Parathyroid adenoma (tissue), 2 donors: ENCODE measurements around the gene CNNM2.
A peak's percentile ranks its signal among the peaks of the same experiment; 100 is the strongest.
"Not testable (repeated sequence)": the region's sequence is repeated elsewhere in the genome, so short reads cannot be mapped to it uniquely, and the experiment has no call there.

Experiments
- H2AFZ ChIP-seq: fragments of 300-600 bp; sonication (generic); one replicate; pipeline ENCODE4 v1.7.0; 2017; ENCODE audit warnings: antibody characterized with exemption, mild to moderate bottlenecking
- H3K27ac ChIP-seq: fragments of 300-600 bp; sonication (generic); one replicate; pipeline ENCODE4 v1.7.0; 2017
- H3K27me3 ChIP-seq: fragments of 300-600 bp; sonication (generic); one replicate; pipeline ENCODE4 v1.7.0; 2017; ENCODE audit warnings: low read length; ENCODE audit not compliant: control insufficient read depth, insufficient read depth
- H3K36me3 ChIP-seq: fragments of 300-600 bp; sonication (generic); one replicate; pipeline ENCODE4 v1.7.0; 2017; ENCODE audit warnings: low read length; ENCODE audit not compliant: control insufficient read depth, insufficient read depth
- H3K4me1 ChIP-seq: fragments of 300-600 bp; sonication (generic); one replicate; pipeline ENCODE4 v1.7.0; 2017; ENCODE audit warnings: control low read depth
- H3K4me2 ChIP-seq: fragments of 300-600 bp; sonication (generic); one replicate; pipeline ENCODE4 v1.7.0; 2017; ENCODE audit warnings: low read length
- H3K4me3 ChIP-seq: fragments of 300-600 bp; sonication (generic); one replicate; pipeline ENCODE4 v1.7.0; 2017; ENCODE audit warnings: low read depth, low read length
- H3K79me2 ChIP-seq: fragments of 300-600 bp; sonication (generic); one replicate; pipeline ENCODE4 v1.7.0; 2017; ENCODE audit warnings: control low read depth
- H3K9ac ChIP-seq: fragments of 300-600 bp; sonication (generic); one replicate; pipeline ENCODE4 v1.7.0; 2017; ENCODE audit warnings: mild to moderate bottlenecking
- H3K9me3 ChIP-seq: fragments of 300-600 bp; sonication (generic); one replicate; pipeline ENCODE4 v1.7.0; 2017; ENCODE audit warnings: low read length; ENCODE audit not compliant: control insufficient read depth
- TF ChIP-seq, protein P1 (sequence below): fragments of 300-600 bp; sonication (generic); IDR thresholded peaks from one replicate; pipeline ENCODE4 v1.7.0; 2017; ENCODE audit warnings: antibody characterized with exemption, mild to moderate bottlenecking
- donor health status: primary hyperparathyroidism.

CNNM2 gene

DNA sequence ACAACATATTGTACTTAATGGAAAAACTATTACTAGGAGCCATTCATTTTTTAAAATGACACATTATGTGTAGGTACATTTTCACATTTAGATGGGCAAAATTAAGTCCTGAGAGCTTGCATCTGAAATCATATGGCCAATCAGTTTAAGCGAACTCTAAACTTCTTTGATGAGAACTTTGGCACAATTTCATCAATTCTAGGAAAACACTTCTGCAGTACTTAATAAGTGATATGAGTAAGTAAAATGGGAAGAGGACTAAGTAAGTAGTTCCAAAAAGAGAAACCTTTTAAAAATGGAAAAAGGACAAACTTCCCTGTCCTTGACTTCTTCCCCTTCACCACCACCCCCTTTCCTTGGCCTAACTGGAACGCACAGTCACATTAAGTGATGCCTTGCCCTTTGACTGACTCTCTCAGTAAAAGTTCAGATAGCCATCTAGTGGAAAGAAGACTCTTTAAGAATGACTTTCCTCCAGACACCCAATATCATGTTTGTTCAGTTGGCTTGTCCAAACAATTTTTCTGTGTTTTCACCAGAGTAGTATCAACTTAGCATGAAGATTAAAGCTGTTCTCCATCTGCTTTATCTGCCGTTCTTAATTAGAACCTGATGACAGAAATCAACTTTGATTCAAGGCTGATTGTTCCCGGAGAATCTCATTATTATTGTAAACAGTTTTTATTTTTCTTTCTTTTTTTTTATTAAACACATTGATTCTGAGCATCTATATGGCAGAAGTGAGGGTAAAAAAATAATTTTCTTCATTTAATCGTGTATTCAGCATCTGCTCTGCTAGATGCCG lies 45.1 kb downstream of the CNNM2 start:
- Histone ChIP-seq H2AFZ (no peak overlapping the region), H3K9me3 (no peaks in the 10 kb centered on the region)
- TF ChIP-seq, protein P1, sequence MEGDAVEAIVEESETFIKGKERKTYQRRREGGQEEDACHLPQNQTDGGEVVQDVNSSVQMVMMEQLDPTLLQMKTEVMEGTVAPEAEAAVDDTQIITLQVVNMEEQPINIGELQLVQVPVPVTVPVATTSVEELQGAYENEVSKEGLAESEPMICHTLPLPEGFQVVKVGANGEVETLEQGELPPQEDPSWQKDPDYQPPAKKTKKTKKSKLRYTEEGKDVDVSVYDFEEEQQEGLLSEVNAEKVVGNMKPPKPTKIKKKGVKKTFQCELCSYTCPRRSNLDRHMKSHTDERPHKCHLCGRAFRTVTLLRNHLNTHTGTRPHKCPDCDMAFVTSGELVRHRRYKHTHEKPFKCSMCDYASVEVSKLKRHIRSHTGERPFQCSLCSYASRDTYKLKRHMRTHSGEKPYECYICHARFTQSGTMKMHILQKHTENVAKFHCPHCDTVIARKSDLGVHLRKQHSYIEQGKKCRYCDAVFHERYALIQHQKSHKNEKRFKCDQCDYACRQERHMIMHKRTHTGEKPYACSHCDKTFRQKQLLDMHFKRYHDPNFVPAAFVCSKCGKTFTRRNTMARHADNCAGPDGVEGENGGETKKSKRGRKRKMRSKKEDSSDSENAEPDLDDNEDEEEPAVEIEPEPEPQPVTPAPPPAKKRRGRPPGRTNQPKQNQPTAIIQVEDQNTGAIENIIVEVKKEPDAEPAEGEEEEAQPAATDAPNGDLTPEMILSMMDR = no peak

DNA sequence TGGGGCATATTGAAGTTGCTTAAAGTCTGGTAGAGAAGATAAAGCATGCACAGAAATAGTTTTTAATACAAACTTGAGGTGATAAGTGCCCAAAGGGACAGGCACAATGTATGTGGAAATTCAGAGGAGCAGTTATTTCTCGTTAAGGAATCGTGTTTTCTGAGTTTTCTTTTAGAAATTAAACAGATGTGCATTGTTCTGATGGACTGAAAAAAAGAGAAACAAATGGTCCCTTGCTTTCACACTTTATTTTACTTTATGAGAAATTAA lies 45.6 kb downstream of the CNNM2 start:
- Histone ChIP-seq H3K4me1 (peaks cover 20% of the 10 kb centered on the region), H3K9me3 (no peaks in the 10 kb centered on the region), H3K27ac (no peak overlapping the region), H3K9ac (no peak overlapping the region), H3K4me2 (peak overlapping the region; percentile 57), H3K79me2 (peaks cover 30% of the 10 kb centered on the region), H3K27me3 (no peaks in the 10 kb centered on the region), H3K36me3 (no peaks in the 10 kb centered on the region), H2AFZ (no peak overlapping the region), H3K4me3 (peak overlapping the region; percentile 39)
- TF ChIP-seq, protein P1 = no peak

More for the DNA sequence above, 45.1 kb downstream of the CNNM2 start:
- Histone ChIP-seq H3K4me3 (peak overlapping the region; percentile 39), H3K27me3 (no peaks in the 10 kb centered on the region), H3K36me3 (no peaks in the 10 kb centered on the region), H3K9ac (no peak overlapping the region), H3K27ac (no peak overlapping the region), H3K4me2 (peak overlapping the region; percentile 57), H3K79me2 (peaks cover 26% of the 10 kb centered on the region), H3K4me1 (peaks cover 20% of the 10 kb centered on the region)

DNA sequence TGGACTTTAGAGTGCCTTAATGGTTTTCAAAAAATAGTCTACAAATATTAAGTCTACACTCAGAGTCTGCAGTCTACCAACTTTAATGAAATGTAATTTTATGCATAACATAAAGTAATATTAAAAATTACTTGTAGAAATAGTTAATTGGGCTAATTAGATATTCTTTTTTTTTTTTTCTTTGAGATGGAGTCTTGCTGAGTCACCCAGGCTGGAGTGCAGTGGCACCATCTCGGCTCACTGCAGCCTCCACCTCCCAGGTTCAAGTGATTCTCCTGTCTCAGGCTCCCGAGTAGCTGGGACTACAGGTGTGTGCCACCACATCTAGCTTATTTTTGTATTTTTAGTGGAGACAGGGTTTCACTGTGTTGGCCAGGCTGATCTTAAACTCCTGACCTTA lies 46.0 kb downstream of the CNNM2 start:
- Histone ChIP-seq H3K79me2 (peaks cover 33% of the 10 kb centered on the region), H3K4me1 (peaks cover 20% of the 10 kb centered on the region), H3K4me2 (peak overlapping the region; percentile 67), H3K4me3 (peak overlapping the region; percentile 39)
- not testable (repeated sequence) for H3K27ac ChIP-seq, H3K36me3 ChIP-seq, H2AFZ ChIP-seq, H3K9me3 ChIP-seq, H3K9ac ChIP-seq, H3K27me3 ChIP-seq

DNA sequence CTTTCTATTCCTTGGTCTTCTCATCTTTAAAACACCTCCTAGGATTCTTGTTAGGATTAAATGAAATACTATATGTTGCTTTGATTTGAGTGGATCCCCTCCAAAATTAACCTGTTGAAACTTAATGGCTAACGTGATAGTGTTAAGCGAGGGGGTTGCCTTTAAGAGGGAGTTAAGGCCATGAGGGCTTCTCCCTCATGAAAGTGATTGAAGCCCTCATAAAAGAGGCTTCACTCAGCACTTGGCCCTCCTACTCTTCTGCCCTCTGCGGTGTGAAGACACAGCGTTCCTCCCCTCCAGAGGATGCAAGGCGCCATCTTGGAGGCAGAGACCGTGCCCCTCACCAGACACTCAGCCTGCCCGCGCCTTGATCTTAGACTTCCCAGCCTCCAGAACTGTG lies 46.6 kb downstream of the CNNM2 start:
- TF ChIP-seq, protein P1 = no peak
- H3K27me3 ChIP-seq = no peaks in the 10 kb centered on the region
- H3K4me2 ChIP-seq = peak overlapping the region; percentile 67
- H3K4me1 ChIP-seq = peaks cover 20% of the 10 kb centered on the region
- peak overlapping the region; percentile 43 for H3K4me3 ChIP-seq
- H2AFZ ChIP-seq = peak overlapping the region; percentile 16
- peak overlapping the region; percentile 70 for H3K27ac ChIP-seq
- H3K9ac ChIP-seq = no peak overlapping the region
- no peaks in the 10 kb centered on the region for H3K9me3 ChIP-seq
- peaks cover 39% of the 10 kb centered on the region for H3K79me2 ChIP-seq
- no peaks in the 10 kb centered on the region for H3K36me3 ChIP-seq

DNA sequence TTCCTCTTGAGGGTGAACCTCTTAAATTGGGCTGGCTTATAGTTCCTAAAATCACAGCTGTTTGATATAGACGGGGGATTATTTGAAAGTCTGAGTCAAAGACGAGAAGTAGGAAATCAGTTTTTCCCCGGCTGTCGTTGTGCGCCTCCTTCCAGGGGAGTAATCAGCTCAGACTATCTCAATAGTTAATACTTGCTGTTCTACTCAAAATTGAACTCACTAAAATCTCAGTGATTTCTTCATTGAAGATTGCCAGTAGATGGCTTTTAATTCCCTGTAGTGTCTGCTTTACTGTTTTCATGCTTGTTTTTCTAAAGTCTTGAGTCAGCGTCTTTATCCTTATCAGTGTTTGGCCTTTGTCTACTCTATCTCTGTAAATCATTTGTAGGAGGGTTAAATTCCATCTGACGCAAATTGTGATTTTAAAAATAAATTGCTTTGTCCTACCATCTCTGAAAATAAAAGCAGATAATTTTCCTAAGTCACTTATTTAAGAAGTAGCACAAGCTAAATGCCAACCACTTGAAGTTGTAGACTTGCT lies 47.3 kb downstream of the CNNM2 start:
- Histone ChIP-seq H3K79me2 (peaks cover 42% of the 10 kb centered on the region), H2AFZ (peak overlapping the region; percentile 16), H3K27me3 (no peaks in the 10 kb centered on the region), H3K4me1 (peaks cover 20% of the 10 kb centered on the region), H3K9ac (no peak overlapping the region), H3K36me3 (no peaks in the 10 kb centered on the region), H3K4me2 (peak overlapping the region; percentile 67), H3K9me3 (no peaks in the 10 kb centered on the region), H3K4me3 (peak overlapping the region; percentile 43), H3K27ac (peak overlapping the region; percentile 70)
- TF ChIP-seq, protein P1 = no peak
